HG02970 (cell line): ENCODE results near the gene TPCN1.

Source experiments
- ATAC-seq: cut with Tn5 transposase; IDR thresholded peaks from one replicate; pipeline ENCODE4 v1.9.1; 2021; ENCODE audit warnings: mild to moderate bottlenecking, moderate library complexity, moderate number of reproducible peaks; ENCODE audit not compliant: unreplicated experiment, low FRiP score

TPCN1 gene

GRCh38 chr12:113239811-113240331 lies 18.6 kb downstream of the TPCN1 start:
- no peak for ATAC-seq

- no peak for ATAC-seq
Observed at GRCh38 chr12:113240395-113240794, 19.1 kb downstream of the TPCN1 start.

DNA sequence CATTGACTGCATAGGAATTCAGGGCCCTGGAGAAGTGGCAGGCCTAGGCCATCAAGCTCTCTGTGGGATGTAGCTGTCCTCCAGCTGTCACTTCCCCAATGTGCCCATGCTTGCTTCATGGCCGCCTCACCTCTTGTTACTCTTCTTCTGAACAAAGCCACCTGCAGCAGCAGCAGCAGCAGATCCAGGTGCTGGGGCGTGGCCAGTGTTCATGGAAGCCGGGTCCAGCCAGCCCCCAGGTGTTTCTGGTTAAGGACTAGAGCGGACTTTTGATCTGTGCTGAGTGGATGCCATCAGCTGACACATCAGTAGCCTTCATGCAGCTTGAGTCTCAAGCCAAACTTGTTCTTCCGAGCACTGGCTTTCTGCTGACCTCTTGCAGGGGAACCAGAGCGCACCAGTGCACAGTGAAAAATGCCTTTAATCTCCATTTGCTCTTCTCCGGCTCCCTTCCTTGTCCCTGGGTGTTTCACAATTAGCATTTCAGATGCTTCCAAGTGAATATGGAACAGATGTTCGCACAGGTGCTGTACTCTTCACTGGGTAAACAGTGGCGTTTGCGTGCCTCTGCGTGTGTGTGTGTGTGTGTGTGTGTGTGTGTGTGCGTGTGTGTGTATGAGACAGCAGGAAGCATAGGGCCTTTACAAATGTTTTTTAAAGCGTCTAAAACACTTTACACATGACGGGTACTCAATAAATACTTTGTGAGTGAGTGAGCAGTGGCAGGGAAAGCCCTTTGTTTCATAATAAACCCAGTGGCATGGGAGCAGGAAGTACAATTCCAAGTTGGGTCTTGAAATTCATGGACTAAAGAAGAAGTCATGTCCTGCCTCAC lies 20.1 kb downstream of the TPCN1 start:
- ATAC-seq, result no peak

GRCh38 chr12:113242026-113242418 lies 20.8 kb downstream of the TPCN1 start:
- no peak for ATAC-seq

DNA sequence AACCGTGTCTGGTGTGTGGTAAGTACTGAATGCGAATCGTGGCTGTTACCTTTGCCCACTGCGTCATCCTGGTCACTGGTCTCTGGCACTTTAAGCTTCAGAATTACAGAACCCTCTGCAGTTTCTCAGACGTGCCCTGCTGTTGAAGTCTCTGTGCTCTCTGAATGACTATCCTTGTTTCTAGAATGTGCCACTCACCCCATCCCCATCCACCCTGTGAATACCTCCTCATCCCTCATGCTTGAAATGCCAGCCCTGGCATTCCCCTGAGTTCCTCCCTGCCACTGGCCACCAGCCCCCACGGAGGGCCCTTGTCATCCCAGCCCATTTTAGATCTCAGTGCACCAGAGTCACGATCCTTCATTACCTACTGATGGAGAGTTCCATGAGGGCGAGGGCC lies 21.3 kb downstream of the TPCN1 start:
- ATAC-seq, result no peak

DNA sequence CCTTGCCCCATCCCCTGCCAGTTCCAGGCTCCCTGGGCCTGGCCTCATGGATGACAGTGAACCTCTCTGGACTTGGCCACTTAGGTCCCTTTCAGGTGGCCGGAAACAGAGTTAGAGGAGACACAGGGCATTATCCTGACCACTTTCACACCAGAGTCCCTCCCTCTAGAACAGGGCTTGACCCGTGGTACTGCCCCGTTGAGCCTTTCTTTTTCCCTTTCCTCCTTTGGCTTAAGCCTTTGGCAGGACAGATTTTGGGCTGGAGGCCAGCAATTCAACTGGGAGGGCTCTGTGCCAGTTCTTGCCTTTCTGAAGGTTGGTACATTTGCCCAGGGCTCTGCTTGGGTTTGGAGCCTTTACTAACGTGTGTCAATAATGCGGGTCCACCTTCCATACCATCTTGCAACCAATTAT lies 22.8 kb downstream of the TPCN1 start:
- no peak for ATAC-seq

DNA sequence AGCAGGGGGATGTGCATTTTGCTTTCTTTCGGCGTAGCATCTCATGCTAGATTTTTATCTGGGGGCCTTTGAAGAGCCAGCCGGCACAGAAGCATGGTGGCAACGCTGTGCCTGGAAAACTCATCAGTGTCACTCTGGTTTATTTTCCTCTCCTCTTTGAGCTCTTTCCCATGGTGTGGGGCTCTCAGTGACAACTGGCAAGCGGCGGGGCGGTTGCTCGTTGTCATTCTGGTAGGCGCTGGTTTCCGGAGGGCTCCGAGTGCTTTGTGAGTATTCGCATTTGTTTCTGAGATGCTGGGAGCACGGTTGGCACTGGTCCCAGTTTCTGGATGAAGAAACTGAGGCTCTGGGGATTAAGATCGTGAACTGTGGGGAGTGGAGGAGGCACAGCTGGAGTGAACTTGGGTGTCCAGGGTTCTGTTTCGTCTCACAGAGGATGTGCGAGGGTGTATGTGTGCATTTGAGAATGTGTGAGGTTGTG lies 23.3 kb downstream of the TPCN1 start:
- no peak for ATAC-seq

DNA sequence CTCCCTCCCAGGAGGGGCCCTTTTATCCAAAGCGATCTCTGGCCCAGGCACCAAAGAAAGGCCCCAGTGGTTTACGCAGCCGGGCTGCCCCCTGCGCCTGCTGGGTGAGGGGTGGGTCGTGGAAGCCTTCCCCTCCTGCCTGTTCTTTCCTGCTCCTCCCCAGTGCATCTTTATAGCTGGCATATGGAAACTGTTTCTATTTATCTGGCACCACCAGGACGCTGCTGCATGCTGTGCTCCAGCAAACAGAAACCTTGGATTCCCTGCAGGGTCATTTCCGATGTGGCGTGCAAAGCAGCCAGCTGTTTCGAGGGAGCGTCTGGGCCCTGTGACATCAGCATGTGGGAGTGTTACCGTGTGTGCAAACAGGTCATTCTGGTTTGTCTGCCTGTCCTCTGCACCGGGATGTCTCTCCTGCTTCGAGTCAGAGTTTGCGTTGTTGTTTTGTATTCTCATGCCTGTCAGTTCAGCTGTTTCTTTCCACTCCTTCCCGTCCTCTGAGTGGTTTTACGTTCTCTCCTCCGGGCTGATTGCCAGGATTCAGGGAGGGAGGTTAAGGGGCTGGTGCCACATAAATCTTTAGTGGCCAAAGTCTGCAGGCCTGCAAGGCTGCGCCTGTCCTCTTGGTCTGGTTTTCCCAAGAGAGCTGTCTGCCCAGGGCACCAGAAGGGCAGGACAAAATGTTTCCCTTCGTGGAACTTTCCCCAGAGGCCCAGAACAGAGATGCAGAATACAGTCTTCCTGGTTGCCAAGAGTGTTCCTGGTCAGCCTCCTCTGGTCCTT lies 24.6 kb downstream of the TPCN1 start:
- no peak for ATAC-seq

GRCh38 chr12:113246478-113247122 lies 25.3 kb downstream of the TPCN1 start:
- ATAC-seq, result no peak

DNA sequence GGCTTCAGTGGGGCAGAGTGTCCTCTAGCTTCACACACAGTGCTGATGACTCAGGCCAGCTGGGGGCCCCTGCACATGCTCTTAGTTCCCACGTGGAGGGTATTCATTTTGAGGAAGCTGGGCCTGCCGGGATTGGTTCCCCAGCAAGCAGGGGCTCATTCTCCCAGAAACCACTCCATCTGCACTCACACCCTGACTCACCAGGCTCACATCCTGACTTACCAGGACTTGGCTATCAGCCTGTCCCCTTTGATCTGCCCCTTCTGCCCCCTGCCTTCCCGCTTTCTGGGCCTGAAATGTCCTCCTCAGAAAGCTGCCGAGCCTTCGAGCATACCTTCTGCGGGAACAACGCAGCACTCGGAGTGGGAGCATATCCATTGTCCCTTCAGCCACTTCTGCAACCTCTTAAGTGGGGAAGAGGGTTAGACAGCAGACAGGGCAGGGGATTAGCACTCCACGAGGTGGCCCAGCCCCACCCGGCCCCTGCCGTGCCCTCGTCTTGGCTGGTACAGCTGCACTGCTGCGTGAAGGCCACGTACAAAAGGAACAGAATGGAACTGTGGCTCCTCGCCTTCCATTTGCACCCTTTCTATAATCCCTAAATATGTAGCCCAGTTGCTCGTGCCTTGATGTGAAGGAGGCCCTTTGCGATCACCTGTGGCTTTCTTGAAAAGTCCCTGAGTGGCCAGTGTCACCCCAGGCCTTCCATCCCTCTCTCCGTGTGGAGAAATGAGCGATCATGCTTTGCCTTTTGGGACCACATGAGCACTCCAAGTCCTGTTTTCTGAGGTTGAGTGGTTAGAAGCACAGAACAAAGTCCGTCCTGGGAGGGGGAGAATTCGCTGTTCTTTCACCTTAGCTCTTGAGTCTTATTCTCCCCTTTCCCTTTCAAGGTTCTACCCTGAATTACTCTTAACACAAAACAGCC lies 26.1 kb downstream of the TPCN1 start:
- ATAC-seq, result no peak

GRCh38 chr12:113248051-113248825 lies 27.0 kb downstream of the TPCN1 start:
- no peak for ATAC-seq

GRCh38 chr12:113248842-113249435 lies 27.7 kb downstream of the TPCN1 start:
- ATAC-seq, result no peak

- ATAC-seq, result no peak
Observed at GRCh38 chr12:113249546-113249945, 28.3 kb downstream of the TPCN1 start.

- no peak for ATAC-seq
Observed at GRCh38 chr12:113250045-113250444, 28.8 kb downstream of the TPCN1 start.

GRCh38 chr12:113251404-113252070 lies 30.3 kb downstream of the TPCN1 start:
- no peak for ATAC-seq

GRCh38 chr12:113252494-113252893 lies 31.2 kb downstream of the TPCN1 start:
- ATAC-seq, result no peak

DNA sequence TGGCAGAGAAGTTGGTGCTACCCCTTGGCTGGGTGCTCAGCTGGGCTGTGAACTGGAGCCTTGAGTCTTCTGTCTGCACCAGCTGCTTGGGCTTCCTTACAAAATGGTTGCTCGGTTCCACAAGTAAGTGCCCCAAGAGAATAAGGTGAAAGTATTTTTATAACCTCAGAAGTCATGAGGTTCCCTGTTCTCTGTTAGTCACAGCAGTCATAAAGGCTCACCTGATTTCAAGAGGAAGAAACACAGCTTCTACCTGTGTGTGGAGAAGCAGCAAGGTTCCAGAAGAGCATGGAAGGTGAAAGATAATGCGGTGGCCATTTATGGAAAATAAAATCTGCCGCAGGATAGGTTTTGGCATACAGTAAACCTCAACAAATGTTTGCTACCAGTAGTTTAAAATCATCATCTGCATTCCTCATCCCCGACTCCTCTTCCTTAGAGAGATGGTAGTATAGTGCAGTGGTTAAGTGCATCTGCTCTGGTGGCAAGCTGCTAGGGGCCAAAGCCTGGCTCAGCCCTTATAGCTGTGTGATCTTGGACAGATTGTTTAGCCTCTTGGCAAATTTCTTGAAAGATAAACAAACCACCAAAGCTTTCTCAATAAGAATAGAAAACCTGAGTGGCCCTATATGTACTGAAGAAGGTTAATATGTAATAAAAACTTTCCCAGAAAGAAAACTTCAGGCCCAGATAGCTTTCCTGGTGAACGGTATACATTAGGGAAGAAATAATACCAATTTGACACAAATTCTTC lies 32.4 kb downstream of the TPCN1 start:
- ATAC-seq, result no peak
